Measurements from ENCODE around the gene RASAL3.

- TF ChIP-seq CTCF (IDR thresholded peaks at IDR 0.05) (no peak), POLR2A (IDR thresholded peaks at IDR 0.05) (no peak)
These were observed 33.7 kb downstream of the RASAL3 start for GRCh38 chr19:15430526-15431120.

All from heart left ventricle (tissue), 13 donors.